H1 (cell line): ENCODE data around the gene OR4E1.

Source experiments
- POLR2A ChIP-seq, 2 experiments: IDR thresholded peaks; 1 replicate in 1 of 2; 2 replicates in 1 of 2; pipeline ENCODE4 v1.6.1; 2011; ENCODE audit warnings: low read depth in 2 of 2, low read length in 2 of 2, mild to moderate bottlenecking in 2 of 2; ENCODE audit errors: control extremely low read depth in 1 of 2
- TF ChIP-seq, protein P1 (sequence below), 3 experiments: IDR thresholded peaks; 1 replicate in 2 of 3; 2 replicates in 1 of 3; pipeline versions ENCODE4 v1.5.1 to v1.6.1; 2011; ENCODE audit warnings: low read length in 3 of 3, mild to moderate bottlenecking in 3 of 3, inconsistent platforms in 2 of 3, low read depth in 1 of 3, moderate library complexity in 1 of 3; ENCODE audit not compliant: insufficient read depth in 1 of 3; ENCODE audit errors: control extremely low read depth in 1 of 3

DNA sequence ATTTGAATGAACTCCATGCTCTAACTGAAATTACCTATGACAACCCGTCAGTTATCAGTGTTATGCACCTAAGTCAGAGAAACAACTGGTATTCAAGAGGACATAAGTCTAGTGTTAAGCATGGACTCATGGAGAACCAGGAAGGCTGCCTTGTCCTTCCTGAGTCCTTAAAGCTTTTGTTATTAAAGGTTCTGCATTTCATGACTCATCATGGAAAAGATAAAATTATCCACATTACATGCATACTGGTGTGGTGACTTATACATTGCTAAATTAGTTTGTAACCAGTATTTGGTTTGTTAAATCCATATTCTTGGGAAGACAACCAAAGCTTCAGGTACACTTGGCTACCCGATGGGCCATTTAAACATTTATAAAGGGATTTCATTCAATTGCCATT, 6.5 kb upstream of the OR4E1 start:
- no peak for TF ChIP-seq POLR2A (IDR thresholded peaks at IDR 0.05; ENCODE audit: control extremely low read depth in 1 of 2, low read depth in 2 of 2, low read length in 2 of 2)
- TF ChIP-seq, protein P1, sequence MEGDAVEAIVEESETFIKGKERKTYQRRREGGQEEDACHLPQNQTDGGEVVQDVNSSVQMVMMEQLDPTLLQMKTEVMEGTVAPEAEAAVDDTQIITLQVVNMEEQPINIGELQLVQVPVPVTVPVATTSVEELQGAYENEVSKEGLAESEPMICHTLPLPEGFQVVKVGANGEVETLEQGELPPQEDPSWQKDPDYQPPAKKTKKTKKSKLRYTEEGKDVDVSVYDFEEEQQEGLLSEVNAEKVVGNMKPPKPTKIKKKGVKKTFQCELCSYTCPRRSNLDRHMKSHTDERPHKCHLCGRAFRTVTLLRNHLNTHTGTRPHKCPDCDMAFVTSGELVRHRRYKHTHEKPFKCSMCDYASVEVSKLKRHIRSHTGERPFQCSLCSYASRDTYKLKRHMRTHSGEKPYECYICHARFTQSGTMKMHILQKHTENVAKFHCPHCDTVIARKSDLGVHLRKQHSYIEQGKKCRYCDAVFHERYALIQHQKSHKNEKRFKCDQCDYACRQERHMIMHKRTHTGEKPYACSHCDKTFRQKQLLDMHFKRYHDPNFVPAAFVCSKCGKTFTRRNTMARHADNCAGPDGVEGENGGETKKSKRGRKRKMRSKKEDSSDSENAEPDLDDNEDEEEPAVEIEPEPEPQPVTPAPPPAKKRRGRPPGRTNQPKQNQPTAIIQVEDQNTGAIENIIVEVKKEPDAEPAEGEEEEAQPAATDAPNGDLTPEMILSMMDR (IDR thresholded peaks at IDR 0.05; ENCODE audit: control extremely low read depth in 1 of 3, insufficient read depth in 1 of 3, low read depth in 1 of 3, low read length in 3 of 3), result no peak
